Hepatocyte (in vitro differentiated cells): ENCODE measurements around the gene NPAS4.

Experiments used
- CTCF ChIP-seq: fragments of 200-600 bp; sonication (generic); IDR thresholded peaks from 2 replicates; pipeline ENCODE4 v1.5.1; 2016; ENCODE audit warnings: antibody characterized with exemption, mild to moderate bottlenecking; ENCODE audit not compliant: poor library complexity
- EZH2phosphoT487 ChIP-seq: fragments of 200-600 bp; sonication (generic); IDR thresholded peaks from one replicate; pipeline ENCODE4 v1.6.1; 2018; ENCODE audit warnings: antibody characterized with exemption, mild to moderate bottlenecking, low read depth, moderate library complexity; ENCODE audit not compliant: unreplicated experiment, severe bottlenecking

GRCh38 chr11:66464916-66465315, 44.1 kb downstream of the NPAS4 start:
- TF ChIP-seq CTCF (no peak), EZH2phosphoT487 (no peak)
